SJCRH30 (cell line): ENCODE data around the gene USP1. TPM values are rescaled to one million over a fixed set of nuclear protein-coding genes. Genes with fewer than 3 reads are reported as not detected.

Experiments
- DNase-seq, 2 experiments: peaks; one replicate each; pipeline ENCODE4 v3.0.0-alpha.2; 2015 to 2020
- H3K27ac ChIP-seq: fragments of 250-450 bp; sonication (Bioruptor Pico); 2 replicates; pipeline ENCODE4 v1.5.1; 2020; ENCODE audit warnings: mild to moderate bottlenecking, moderate library complexity
- H3K27me3 ChIP-seq: fragments of 250-450 bp; sonication (Bioruptor Pico); 2 replicates; pipeline ENCODE4 v1.5.1; 2020; ENCODE audit warnings: mild to moderate bottlenecking, moderate library complexity
- H3K36me3 ChIP-seq: fragments of 250-450 bp; sonication (Bioruptor Pico); 2 replicates; pipeline ENCODE4 v1.5.1; 2020; ENCODE audit warnings: mild to moderate bottlenecking, moderate library complexity
- H3K4me1 ChIP-seq: fragments of 250-450 bp; sonication (Bioruptor Pico); 2 replicates; pipeline ENCODE4 v1.5.1; 2020; ENCODE audit warnings: mild to moderate bottlenecking, moderate library complexity
- H3K4me3 ChIP-seq: fragments of 250-450 bp; sonication (Bioruptor Pico); 2 replicates; pipeline ENCODE4 v1.5.1; 2020; ENCODE audit warnings: mild to moderate bottlenecking, moderate library complexity
- H3K9me3 ChIP-seq: fragments of 250-450 bp; sonication (Bioruptor Pico); replicated peaks from 2 replicates; pipeline ENCODE4 v1.5.1; 2020; ENCODE audit warnings: mild to moderate bottlenecking, moderate library complexity
- total RNA-seq: library from RNA; depleted of rRNA; stranded (reverse); fragments of >200 nt; shearing (Covaris generic); gene quantifications from 2 replicates; pipeline ENCODE4 v1.2.3, GENCODE V29; 2014; rRNA removed

Gene USP1
- total RNA-seq, 1 experiment from 2014 or later: 165 TPM

- Histone ChIP-seq H3K9me3 (no peaks in the 10 kb centered on the region), H3K4me3 (no peak overlapping the region), H3K36me3 (peaks cover 6% of the 10 kb centered on the region; the same call in 1 of the 2 replicates), H3K27ac (no peak overlapping the region), H3K27me3 (no peaks in the 10 kb centered on the region), H3K4me1 (no peaks in the 10 kb centered on the region)
- DNase-seq: no peak
Measured at GRCh38 chr1:62487956-62488355, 51.1 kb downstream of the USP1 start.

- Histone ChIP-seq H3K27me3 (no peaks in the 10 kb centered on the region), H3K36me3 (peaks cover 12% of the 10 kb centered on the region; the same call in 1 of the 2 replicates), H3K4me1 (no peaks in the 10 kb centered on the region), H3K4me3 (no peak overlapping the region), H3K27ac (no peak overlapping the region), H3K9me3 (no peaks in the 10 kb centered on the region)
- no peak for DNase-seq
Measured at GRCh38 chr1:62492521-62492920, 55.7 kb downstream of the USP1 start.

GRCh38 chr1:62493656-62494055 is 56.8 kb downstream of the USP1 start:
- Histone ChIP-seq H3K36me3 (peaks cover 10% of the 10 kb centered on the region; the same call in 1 of the 2 replicates), H3K4me1 (no peaks in the 10 kb centered on the region)

GRCh38 chr1:62494137-62494536 is 57.3 kb downstream of the USP1 start:
- no peaks in the 10 kb centered on the region for H3K27me3 ChIP-seq
- DNase-seq: no peak
- no peaks in the 10 kb centered on the region for H3K9me3 ChIP-seq
- peaks cover 10% of the 10 kb centered on the region; the same call in 1 of the 2 replicates for H3K36me3 ChIP-seq
- no peaks in the 10 kb centered on the region for H3K4me1 ChIP-seq
- no peak overlapping the region for H3K27ac ChIP-seq
- no peak overlapping the region for H3K4me3 ChIP-seq

More at GRCh38 chr1:62493656-62494055, 56.8 kb downstream of the USP1 start:
- no peaks in the 10 kb centered on the region for H3K9me3 ChIP-seq
- H3K4me3 ChIP-seq: no peak overlapping the region
- no peak for DNase-seq
- no peak overlapping the region for H3K27ac ChIP-seq
- H3K27me3 ChIP-seq: no peaks in the 10 kb centered on the region

GRCh38 chr1:62500210-62500609 is 63.4 kb downstream of the USP1 start:
- no peaks in the 10 kb centered on the region for H3K4me1 ChIP-seq
- no peak overlapping the region for H3K4me3 ChIP-seq
- H3K27ac ChIP-seq: no peak overlapping the region
- no peak for DNase-seq
- no peaks in the 10 kb centered on the region for H3K27me3 ChIP-seq
- H3K36me3 ChIP-seq: peaks cover 14% of the 10 kb centered on the region; the same call in 1 of the 2 replicates
- no peaks in the 10 kb centered on the region for H3K9me3 ChIP-seq

Other genes with a start within 250 kb of the USP1 start
- gene L1TD1, start 242.2 kb upstream of the USP1 start, total RNA-seq: not detected in 2 replicates
- gene KANK4, start 117.6 kb upstream of the USP1 start, total RNA-seq: 57.9 and 59.7 TPM in 2 replicates
- gene ANGPTL3, start 160.5 kb downstream of the USP1 start, total RNA-seq: not detected in 2 replicates